ENCODE results near the gene MARCHF2. TPM values are rescaled to one million over a fixed set of nuclear protein-coding genes. Genes with fewer than 3 reads are reported as not detected.

The MARCHF2 gene
- total RNA-seq, 4 donors from 2014 or later: 86.1 to 381 (median 118) TPM

DNA sequence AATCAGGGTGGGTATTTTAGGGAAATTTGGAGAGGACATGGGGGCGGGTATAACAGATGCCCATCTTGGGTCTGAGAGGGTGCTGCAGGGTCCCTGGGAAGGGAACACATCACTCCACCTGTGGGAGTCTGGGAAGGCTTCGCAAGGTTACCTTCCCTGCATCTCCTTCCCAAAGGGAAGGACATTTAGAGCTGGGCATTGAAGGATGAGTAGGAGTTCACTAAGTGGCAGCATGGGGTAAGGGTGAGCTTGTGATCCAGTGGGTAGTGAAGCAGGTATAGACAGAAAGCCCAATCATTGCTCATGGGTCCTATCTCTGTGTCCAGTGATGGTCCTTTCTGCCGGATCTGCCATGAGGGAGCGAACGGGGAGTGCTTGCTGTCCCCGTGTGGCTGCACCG is 13.2 kb downstream of the MARCHF2 start:
- peaks cover 0 to 6% (median 0%) of the 10 kb centered on the region in 4 donors for H3K36me3 ChIP-seq
- intact Hi-C loops (cut with DNase I; ENCODE audit: low total_unique reads): no loop called here
- in situ Hi-C loops (cut with MboI; ENCODE audit: low pct_ligation_motif_present in 1 of 4, low pct_unique_long_range_greater_than_20kb in 1 of 4, low sequenced_read_pairs in 3 of 4): no loop called here
- no peak overlapping the region for H3K27ac ChIP-seq
- 93 to 99% methylated on average over 2 to 7 of the region's 7 CpGs for WGBS, 2 donors (ENCODE audit: low coverage in 1 of 2)
- no peak for DNase-seq
- TF ChIP-seq CTCF (IDR thresholded peaks at IDR 0.05) (no peak), POLR2A (IDR thresholded peaks at IDR 0.05) (no peak), EP300 (IDR thresholded peaks at IDR 0.05; ENCODE audit: low read depth) (no peak), POLR2AphosphoS5 (IDR thresholded peaks at IDR 0.05) (no peak)
- H3K9me3 ChIP-seq: no peaks in the 10 kb centered on the region
- peaks cover 0 to 20% (median 8%) of the 10 kb centered on the region in 4 donors for H3K4me1 ChIP-seq
- no peaks in the 10 kb centered on the region for H3K27me3 ChIP-seq
- no peak overlapping the region for H3K4me3 ChIP-seq

DNA sequence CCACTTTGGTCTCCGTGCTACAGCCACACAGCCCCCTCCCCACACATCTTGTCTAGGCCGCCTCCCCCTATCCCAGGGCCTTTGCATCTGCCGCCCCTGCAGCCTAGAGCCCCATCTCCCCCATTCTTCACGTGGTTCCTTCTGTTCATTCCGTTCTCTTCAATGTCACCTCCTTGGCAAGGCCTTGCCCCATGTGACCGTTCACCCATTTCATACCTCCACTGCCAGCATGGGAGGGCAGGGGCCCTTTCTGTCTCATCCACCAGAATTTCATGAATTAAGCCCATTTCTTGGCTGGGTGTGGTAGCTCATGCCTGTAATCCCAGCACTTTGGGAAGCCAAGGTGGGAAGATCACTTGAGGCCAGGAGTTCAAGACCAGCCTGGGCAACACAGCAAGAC is 15.9 kb downstream of the MARCHF2 start:
- WGBS, 2 donors (ENCODE audit: low coverage in 1 of 2): 88 to 94% methylated on average over 4 to 6 of the region's 6 CpGs
- H3K27ac ChIP-seq: no peak overlapping the region
- TF ChIP-seq POLR2AphosphoS5 (IDR thresholded peaks at IDR 0.05) (no peak), EP300 (IDR thresholded peaks at IDR 0.05; ENCODE audit: low read depth) (no peak), POLR2A (IDR thresholded peaks at IDR 0.05) (no peak), CTCF (IDR thresholded peaks at IDR 0.05) (no peak)
- H3K9me3 ChIP-seq: no peaks in the 10 kb centered on the region
- no peak overlapping the region for H3K4me3 ChIP-seq
- intact Hi-C loops (cut with DNase I; ENCODE audit: low total_unique reads) (no loop called here), in situ Hi-C loops (cut with MboI; ENCODE audit: low pct_ligation_motif_present in 1 of 4, low pct_unique_long_range_greater_than_20kb in 1 of 4, low sequenced_read_pairs in 3 of 4) (no loop called here)
- no peaks in the 10 kb centered on the region for H3K27me3 ChIP-seq
- DNase-seq: no peak
- no peaks in the 10 kb centered on the region for H3K36me3 ChIP-seq
- H3K4me1 ChIP-seq: peaks cover 0 to 14% (median 3%) of the 10 kb centered on the region in 4 donors

GRCh38 chr19:8429826-8430225 is 16.7 kb downstream of the MARCHF2 start:
- H3K4me1 ChIP-seq: peaks cover 0 to 13% (median 5%) of the 10 kb centered on the region in 4 donors
- DNase-seq: no peak
- WGBS, 2 donors (ENCODE audit: low coverage in 1 of 2): 83 to 96% methylated on average over 2 to 6 of the region's 6 CpGs
- in situ Hi-C loops (cut with MboI; ENCODE audit: low pct_ligation_motif_present in 1 of 4, low pct_unique_long_range_greater_than_20kb in 1 of 4, low sequenced_read_pairs in 3 of 4): no loop called here
- H3K27ac ChIP-seq: no peak overlapping the region
- H3K27me3 ChIP-seq: no peaks in the 10 kb centered on the region
- no peaks in the 10 kb centered on the region for H3K9me3 ChIP-seq
- intact Hi-C loops (cut with DNase I; ENCODE audit: low total_unique reads): no loop called here
- H3K4me3 ChIP-seq: no peak overlapping the region
- TF ChIP-seq EP300 (IDR thresholded peaks at IDR 0.05; ENCODE audit: low read depth) (no peak), CTCF (IDR thresholded peaks at IDR 0.05) (no peak), POLR2A (IDR thresholded peaks at IDR 0.05) (no peak), POLR2AphosphoS5 (IDR thresholded peaks at IDR 0.05) (no peak)
- no peaks in the 10 kb centered on the region for H3K36me3 ChIP-seq

- in situ Hi-C loops (cut with MboI; ENCODE audit: low pct_ligation_motif_present in 1 of 4, low pct_unique_long_range_greater_than_20kb in 1 of 4, low sequenced_read_pairs in 3 of 4): no loop called here
- no peaks in the 10 kb centered on the region for H3K27me3 ChIP-seq
- intact Hi-C loops (cut with DNase I; ENCODE audit: low total_unique reads): no loop called here
- no peak for DNase-seq
- peaks cover 0 to 12% (median 5%) of the 10 kb centered on the region in 4 donors for H3K4me1 ChIP-seq
- H3K9me3 ChIP-seq: no peaks in the 10 kb centered on the region
- 95 to 100% methylated on average over 1 to 20 of the region's 20 CpGs for WGBS, 2 donors (ENCODE audit: low coverage in 1 of 2)
- no peak overlapping the region for H3K27ac ChIP-seq
- no peak overlapping the region for H3K4me3 ChIP-seq
- H3K36me3 ChIP-seq: no peaks in the 10 kb centered on the region
- no peak for TF ChIP-seq CTCF (IDR thresholded peaks at IDR 0.05)
- TF ChIP-seq EP300 (IDR thresholded peaks at IDR 0.05; ENCODE audit: low read depth): no peak
- no peak for TF ChIP-seq POLR2A (IDR thresholded peaks at IDR 0.05)
- no peak for TF ChIP-seq POLR2AphosphoS5 (IDR thresholded peaks at IDR 0.05)
Measured at GRCh38 chr19:8430650-8431049, 17.5 kb downstream of the MARCHF2 start.

Measured in transverse colon (tissue), 4 donors.